Spinal cord (tissue), 10 donors: ENCODE data around the gene CYP46A1. TPM values are rescaled to one million over a fixed set of nuclear protein-coding genes. Genes with fewer than 3 reads are reported as not detected.
"Not testable (repeated sequence)": the region's sequence is repeated elsewhere in the genome, so short reads cannot be mapped to it uniquely, and the experiment has no call there.

ENCODE experiments used
- DNase-seq, 6 donors: peaks; one replicate each; pipeline versions ENCODE4 v3.0.0 to v3.0.0-alpha.2; 2013 to 2015; ENCODE audit warnings: low spot score in 6 of 6, low read depth in 4 of 6
- H3K27ac ChIP-seq: one replicate; pipeline ENCODE4 v1.5.1; 2013; ENCODE audit warnings: low read depth, low read length, control low read depth
- H3K27me3 ChIP-seq: one replicate; pipeline ENCODE4 v1.6.1; 2013; ENCODE audit warnings: low read length; ENCODE audit not compliant: control insufficient read depth, insufficient read depth
- H3K36me3 ChIP-seq: one replicate; pipeline ENCODE4 v1.6.1; 2013; ENCODE audit warnings: low read length; ENCODE audit not compliant: control insufficient read depth, insufficient read depth
- H3K4me1 ChIP-seq: one replicate; pipeline ENCODE4 v1.6.1; 2013; ENCODE audit warnings: low read length; ENCODE audit not compliant: control insufficient read depth, insufficient read depth
- H3K4me3 ChIP-seq: one replicate; pipeline ENCODE4 v1.5.1; 2013; ENCODE audit warnings: low read depth, low read length, control low read depth
- H3K9me3 ChIP-seq: one replicate; pipeline ENCODE4 v1.6.1; 2013; ENCODE audit warnings: low read length; ENCODE audit not compliant: control insufficient read depth, insufficient read depth
- WGBS: methylation state at CpG from one replicate; pipeline ENCODE4 v1.1.5; 2013; ENCODE audit warnings: missing lambda C conversion rate; ENCODE audit not compliant: insufficient coverage; 5-methylcytosine and 5-hydroxymethylcytosine counted together
- polyA plus RNA-seq, 2 donors: library from polyadenylated mRNA; unstranded; fragments of 120-200 nt; gene quantifications; one replicate each; pipeline ENCODE4 v1.2.1, GENCODE V29; 2013; ENCODE audit not compliant: insufficient read length in 2 of 2
- total RNA-seq, 2 donors: library from RNA; depleted of rRNA in 1 of 2; stranded (reverse); fragments of 120-200 nt in 1 of 2; fragments of >200 nt in 1 of 2; gene quantifications; one replicate each; pipeline versions ENCODE4 v1.2.3 to v1.2.4, GENCODE V29; 2013 to 2014
- donor health status: healthy.

CYP46A1 gene
- total and polyA plus RNA-seq, 4 donors, result 5.5 to 42.2 (median 26.0) TPM

GRCh38 chr14:99656171-99656570 lies 27.9 kb upstream of the CYP46A1 start:
- peaks cover 14% of the 10 kb centered on the region for H3K36me3 ChIP-seq
- H3K27me3 ChIP-seq, result peaks cover 14% of the 10 kb centered on the region
- H3K27ac ChIP-seq, result no peak overlapping the region
- H3K4me1 ChIP-seq, result peaks cover 13% of the 10 kb centered on the region
- no peak overlapping the region for H3K4me3 ChIP-seq
- DNase-seq, result no peak
- H3K9me3 ChIP-seq, result no peaks in the 10 kb centered on the region
- WGBS, result 100% methylated on average over 1 of the region's 5 CpGs

GRCh38 chr14:99657645-99658155 lies 26.4 kb upstream of the CYP46A1 start:
- H3K27ac ChIP-seq, result no peak overlapping the region
- peaks cover 12% of the 10 kb centered on the region for H3K36me3 ChIP-seq
- H3K4me1 ChIP-seq, result peaks cover 13% of the 10 kb centered on the region
- H3K27me3 ChIP-seq, result peaks cover 14% of the 10 kb centered on the region
- H3K4me3 ChIP-seq, result no peak overlapping the region
- no peak for DNase-seq
- no peaks in the 10 kb centered on the region for H3K9me3 ChIP-seq
- 80% methylated on average over 1 of the region's 1 CpG for WGBS

- 74% methylated on average over 15 of the region's 15 CpGs for WGBS
- no peak for DNase-seq
- H3K4me1 ChIP-seq, result peaks cover 13% of the 10 kb centered on the region
- H3K27me3 ChIP-seq, result peaks cover 14% of the 10 kb centered on the region
- H3K4me3 ChIP-seq, result no peak overlapping the region
- peaks cover 13% of the 10 kb centered on the region for H3K36me3 ChIP-seq
- H3K9me3 ChIP-seq, result no peaks in the 10 kb centered on the region
- no peak overlapping the region for H3K27ac ChIP-seq
Measured at GRCh38 chr14:99658218-99658845, 25.8 kb upstream of the CYP46A1 start.

- DNase-seq, result no peak
- Histone ChIP-seq H3K9me3 (no peaks in the 10 kb centered on the region), H3K27me3 (peaks cover 14% of the 10 kb centered on the region), H3K4me1 (peaks cover 16% of the 10 kb centered on the region), H3K36me3 (peaks cover 13% of the 10 kb centered on the region), H3K4me3 (no peak overlapping the region), H3K27ac (no peak overlapping the region)
- 47% methylated on average over 46 of the region's 58 CpGs for WGBS
Measured at GRCh38 chr14:99659333-99659741, 24.8 kb upstream of the CYP46A1 start.

- Histone ChIP-seq H3K36me3 (peaks cover 13% of the 10 kb centered on the region), H3K9me3 (no peaks in the 10 kb centered on the region), H3K27ac (no peak overlapping the region), H3K4me3 (no peak overlapping the region), H3K27me3 (peaks cover 14% of the 10 kb centered on the region), H3K4me1 (peaks cover 21% of the 10 kb centered on the region)
- WGBS, result 33% methylated on average over 30 of the region's 37 CpGs
- peak in 1 of 6 donors; percentile 19 for DNase-seq
Measured at GRCh38 chr14:99660006-99660566, 24.0 kb upstream of the CYP46A1 start.

- DNase-seq, result no peak
- H3K9me3 ChIP-seq, result no peaks in the 10 kb centered on the region
- peaks cover 22% of the 10 kb centered on the region for H3K4me1 ChIP-seq
- H3K27me3 ChIP-seq, result peaks cover 14% of the 10 kb centered on the region
- H3K4me3 ChIP-seq, result no peak overlapping the region
- H3K27ac ChIP-seq, result no peak overlapping the region
- H3K36me3 ChIP-seq, result peaks cover 13% of the 10 kb centered on the region
- 67% methylated on average over 1 of the region's 4 CpGs for WGBS
Measured at GRCh38 chr14:99660794-99661193, 23.3 kb upstream of the CYP46A1 start.

- Histone ChIP-seq H3K36me3 (peaks cover 14% of the 10 kb centered on the region), H3K4me1 (peaks cover 22% of the 10 kb centered on the region), H3K27me3 (peaks cover 14% of the 10 kb centered on the region)
- H3K9me3 ChIP-seq, H3K4me3 ChIP-seq, H3K27ac ChIP-seq, DNase-seq: not testable (repeated sequence)
Measured at GRCh38 chr14:99661206-99661605, 22.9 kb upstream of the CYP46A1 start.

- no peak for DNase-seq
- peaks cover 22% of the 10 kb centered on the region for H3K4me1 ChIP-seq
Measured at GRCh38 chr14:99662846-99663245, 21.3 kb upstream of the CYP46A1 start.

GRCh38 chr14:99663386-99664057 lies 20.6 kb upstream of the CYP46A1 start:
- H3K9me3 ChIP-seq, result no peaks in the 10 kb centered on the region
- no peak overlapping the region for H3K4me3 ChIP-seq
- peaks cover 33% of the 10 kb centered on the region for H3K36me3 ChIP-seq
- WGBS, result 41% methylated on average over 6 of the region's 12 CpGs
- peaks cover 22% of the 10 kb centered on the region for H3K4me1 ChIP-seq
- DNase-seq, result no peak
- H3K27ac ChIP-seq, result no peak overlapping the region
- H3K27me3 ChIP-seq, result peaks cover 14% of the 10 kb centered on the region

More at GRCh38 chr14:99662846-99663245, 21.3 kb upstream of the CYP46A1 start:
- no peaks in the 10 kb centered on the region for H3K9me3 ChIP-seq
- no peak overlapping the region for H3K4me3 ChIP-seq
- H3K27ac ChIP-seq, result no peak overlapping the region
- peaks cover 14% of the 10 kb centered on the region for H3K27me3 ChIP-seq
- WGBS, result 89% methylated on average over 7 of the region's 10 CpGs
- peaks cover 26% of the 10 kb centered on the region for H3K36me3 ChIP-seq
